IMR-90 (cell line): ENCODE data around the gene NOS2.

Source experiments
- CEBPB ChIP-seq: IDR thresholded peaks from 2 replicates; pipeline ENCODE4 v1.6.1; 2012; ENCODE audit warnings: low read depth, low read length, improper control_type of control experiment
- CTCF ChIP-seq: conservative IDR thresholded peaks from 2 replicates; pipeline ENCODE4 v1.5.1; 2012; ENCODE audit warnings: mild to moderate bottlenecking, low read depth, low read length, improper control_type of control experiment
- ELK1 ChIP-seq: fragments of 150-350 bp; IDR thresholded peaks from 2 replicates; pipeline ENCODE4 v1.6.1; 2016; ENCODE audit warnings: low read depth, mild to moderate bottlenecking, low read length, moderate library complexity, borderline replicate concordance
- FOS ChIP-seq: fragments of 150-350 bp; IDR thresholded peaks from 2 replicates; pipeline ENCODE4 v1.6.1; 2016; ENCODE audit warnings: low read depth, low read length
- POLR2A ChIP-seq: IDR thresholded peaks from 2 replicates; pipeline ENCODE4 v1.6.1; 2012; ENCODE audit warnings: mild to moderate bottlenecking, low read depth, low read length
- RAD21 ChIP-seq: IDR thresholded peaks from 2 replicates; pipeline ENCODE4 v1.6.1; 2012; ENCODE audit warnings: low read length, improper control_type of control experiment
- RCOR1 ChIP-seq: IDR thresholded peaks from 2 replicates; pipeline ENCODE4 v1.6.1; 2012; ENCODE audit warnings: mild to moderate bottlenecking, low read length, improper control_type of control experiment; ENCODE audit not compliant: insufficient replicate concordance
- RFX5 ChIP-seq: IDR thresholded peaks from 2 replicates; pipeline ENCODE4 v1.8.0; 2012; ENCODE audit warnings: low read depth, mild to moderate bottlenecking, low read length, moderate library complexity
- SMC3 ChIP-seq: fragments of 150-350 bp; IDR thresholded peaks from 2 replicates; pipeline ENCODE4 v1.6.1; 2016; ENCODE audit warnings: low read depth, mild to moderate bottlenecking, antibody characterized with exemption, low read length, moderate library complexity
- USF2 ChIP-seq: fragments of 150-350 bp; IDR thresholded peaks from 2 replicates; pipeline ENCODE4 v1.6.1; 2017; ENCODE audit warnings: mild to moderate bottlenecking, antibody characterized with exemption, low read length, low read depth

GRCh38 chr17:27783440-27784350 is 16.6 kb downstream of the NOS2 start:
- TF ChIP-seq CTCF (no peak), ELK1 (no peak), RCOR1 (no peak), POLR2A (no peak), CEBPB (no peak), FOS (no peak), SMC3 (no peak), RFX5 (no peak), RAD21 (no peak), USF2 (no peak)
